Measurements from ENCODE around the gene HSF4. TPM values are rescaled to one million over a fixed set of nuclear protein-coding genes. Genes with fewer than 3 reads are reported as not detected.

Gene HSF4
- total and polyA plus RNA-seq, 2 of the 4 experiments (the other 2 are of a cell fraction): 0.54 to 7.5 TPM

GRCh38 chr16:67137605-67138004 lies 26.9 kb upstream of the HSF4 start:
- Histone ChIP-seq H2AK5ac (ENCODE audit: low read depth, low read length) (no peak overlapping the region), H3K4me1 (ENCODE audit: control insufficient read depth, insufficient read depth, low read length) (no peaks in the 10 kb centered on the region), H4K20me1 (ENCODE audit: insufficient read depth, low read length) (no peaks in the 10 kb centered on the region), H3K23ac (ENCODE audit: low read depth, low read length) (no peak overlapping the region), H3K4me2 (ENCODE audit: low read depth, low read length) (no peak overlapping the region), H3K27ac (ENCODE audit: insufficient read depth, low read length) (no peak overlapping the region), H3K27me3 (ENCODE audit: control insufficient read depth, insufficient read depth, low read length) (no peaks in the 10 kb centered on the region), H2BK20ac (ENCODE audit: low read depth, low read length) (no peak overlapping the region), H2AFZ (replicated peaks; ENCODE audit: low read length, poor library complexity) (no peak overlapping the region), H3K18ac (ENCODE audit: low read depth, low read length) (no peak overlapping the region), H3K56ac (ENCODE audit: extremely low read depth, insufficient read depth, low read length) (no peak overlapping the region), H3K9me3 (ENCODE audit: control insufficient read depth, insufficient read depth, low read length) (no peaks in the 10 kb centered on the region), H3K9ac (ENCODE audit: low read depth, low read length) (no peak overlapping the region), H4K5ac (ENCODE audit: low read depth, low read length) (no peak overlapping the region), H2BK15ac (ENCODE audit: low read depth, low read length) (no peak overlapping the region), H4K8ac (ENCODE audit: low read depth in 2 of 2, low read length in 2 of 2) (no peak overlapping the region), H2BK120ac (ENCODE audit: low read depth, low read length) (no peak overlapping the region), H4K91ac (ENCODE audit: insufficient read depth, low read depth, low read length) (no peak overlapping the region), H3K36me3 (ENCODE audit: control insufficient read depth, insufficient read depth, low read length) (peaks cover 53% of the 10 kb centered on the region), H2AK9ac (replicated peaks; ENCODE audit: low read depth, low read length, poor library complexity) (no peak overlapping the region), H3K79me1 (ENCODE audit: low read depth in 1 of 2, low read length in 2 of 2) (peaks cover 0 to 5% of the 10 kb centered on the region in 2 experiments; a peak in 1 of 4 replicates), H3K4ac (ENCODE audit: low read depth, low read length) (no peak overlapping the region), H3K4me3 (ENCODE audit: insufficient read depth, low read depth, low read length) (no peak overlapping the region), H3K14ac (replicated peaks; ENCODE audit: low read depth, low read length) (no peak overlapping the region), H2BK5ac (ENCODE audit: low read depth, low read length, poor library complexity, severe bottlenecking) (no peak overlapping the region), H3K9me1 (ENCODE audit: insufficient read depth, low read length) (peaks cover 3% of the 10 kb centered on the region)
- in situ Hi-C loops (cut with MboI; ENCODE audit: low sequenced_read_pairs): no loop called here
- ATAC-seq (ENCODE audit: low read depth): no peak
- no CpG with 5 or more reads among the region's 3 CpGs for whole genome bisulfite sequencing, 2 experiments (ENCODE audit: extremely low coverage in 2 of 2, insufficient read length in 1 of 2)
- no TSS peak for BruUV-seq (replicated peaks)
- DNase-seq: peak; percentile 31
- TF ChIP-seq CEBPB (IDR thresholded peaks at IDR 0.05; ENCODE audit: low read depth, low read length) (no peak), RFX5 (IDR thresholded peaks at IDR 0.05; ENCODE audit: low read depth, low read length) (no peak), SMC3 (IDR thresholded peaks at IDR 0.05; ENCODE audit: low read depth, low read length) (no peak), MXI1 (IDR thresholded peaks at IDR 0.05; ENCODE audit: borderline replicate concordance, low read depth, low read length) (no peak), FOS (IDR thresholded peaks at IDR 0.05; ENCODE audit: low read depth, low read length) (no peak), NFE2L2 (IDR thresholded peaks at IDR 0.05; ENCODE audit: low read depth, low read length) (no peak), CTCF (conservative IDR thresholded peaks at IDR 0.05; ENCODE audit: low read depth, low read length) (no peak), MAZ (IDR thresholded peaks at IDR 0.05; ENCODE audit: borderline replicate concordance, low read depth, low read length) (no peak), MAFK (IDR thresholded peaks at IDR 0.05; ENCODE audit: low read depth, low read length) (no peak)
- POLR2A ChIA-PET (ENCODE audit: unreplicated experiment): no interaction called here
- dilution Hi-C loops (cut with HindIII; ENCODE audit: low sequenced_read_pairs, unreplicated experiment): no loop called here
- CTCF ChIA-PET: interaction anchor here (1.5 to 1.6 kb wide), 2 partner anchors 17 to 119 kb away, joined by 3 to 8 read pairs; no protein-coding TSS in a partner anchor
- intact Hi-C loops (cut with micrococcal nuclease): no loop called here
